Measurements from ENCODE around the gene SNPH.

The SNPH gene

GRCh38 chr20:1283522-1284510, 17.7 kb downstream of the SNPH start:
- no peaks in the 10 kb centered on the region for H3K36me3 ChIP-seq (ENCODE audit: control insufficient read depth, insufficient read depth, low read length)
- no peak overlapping the region for H3K9ac ChIP-seq (ENCODE audit: low read length)
- H3K4me3 ChIP-seq (ENCODE audit: low read length), result no peak overlapping the region
- no peaks in the 10 kb centered on the region for H3K27me3 ChIP-seq (ENCODE audit: control insufficient read depth, insufficient read depth, low read length)
- no peak overlapping the region for H3K27ac ChIP-seq (ENCODE audit: low read depth, low read length)
- no peaks in the 10 kb centered on the region for H3K4me1 ChIP-seq (ENCODE audit: control insufficient read depth, insufficient read depth, low read length)

GRCh38 chr20:1286267-1287024, 20.4 kb downstream of the SNPH start:
- no peaks in the 10 kb centered on the region for H3K36me3 ChIP-seq (ENCODE audit: control insufficient read depth, insufficient read depth, low read length)
- no peaks in the 10 kb centered on the region for H3K4me1 ChIP-seq (ENCODE audit: control insufficient read depth, insufficient read depth, low read length)
- no peaks in the 10 kb centered on the region for H3K27me3 ChIP-seq (ENCODE audit: control insufficient read depth, insufficient read depth, low read length)
- no peak overlapping the region for H3K9ac ChIP-seq (ENCODE audit: low read length)
- H3K4me3 ChIP-seq (ENCODE audit: low read length), result no peak overlapping the region
- H3K27ac ChIP-seq (ENCODE audit: low read depth, low read length), result no peak overlapping the region

- no peaks in the 10 kb centered on the region for H3K27me3 ChIP-seq (ENCODE audit: control insufficient read depth, insufficient read depth, low read length)
- H3K36me3 ChIP-seq (ENCODE audit: control insufficient read depth, insufficient read depth, low read length), result no peaks in the 10 kb centered on the region
- no peak overlapping the region for H3K9ac ChIP-seq (ENCODE audit: low read length)
- H3K4me3 ChIP-seq (ENCODE audit: low read length), result no peak overlapping the region
- H3K4me1 ChIP-seq (ENCODE audit: control insufficient read depth, insufficient read depth, low read length), result no peaks in the 10 kb centered on the region
- H3K27ac ChIP-seq (ENCODE audit: low read depth, low read length), result no peak overlapping the region
Measured at GRCh38 chr20:1287306-1287705, 21.2 kb downstream of the SNPH start.

GRCh38 chr20:1287787-1288569, 21.9 kb downstream of the SNPH start:
- Histone ChIP-seq H3K27ac (ENCODE audit: low read depth, low read length) (no peak overlapping the region), H3K36me3 (ENCODE audit: control insufficient read depth, insufficient read depth, low read length) (no peaks in the 10 kb centered on the region), H3K9ac (ENCODE audit: low read length) (no peak overlapping the region), H3K4me1 (ENCODE audit: control insufficient read depth, insufficient read depth, low read length) (no peaks in the 10 kb centered on the region), H3K27me3 (ENCODE audit: control insufficient read depth, insufficient read depth, low read length) (no peaks in the 10 kb centered on the region), H3K4me3 (ENCODE audit: low read length) (no peak overlapping the region)

- Histone ChIP-seq H3K36me3 (ENCODE audit: control insufficient read depth, insufficient read depth, low read length) (peaks cover 2% of the 10 kb centered on the region), H3K4me1 (ENCODE audit: control insufficient read depth, insufficient read depth, low read length) (no peaks in the 10 kb centered on the region), H3K9ac (ENCODE audit: low read length) (no peak overlapping the region), H3K27me3 (ENCODE audit: control insufficient read depth, insufficient read depth, low read length) (no peaks in the 10 kb centered on the region), H3K27ac (ENCODE audit: low read depth, low read length) (no peak overlapping the region), H3K4me3 (ENCODE audit: low read length) (no peak overlapping the region)
Measured at GRCh38 chr20:1291191-1291741, 25.2 kb downstream of the SNPH start.

- Histone ChIP-seq H3K9ac (ENCODE audit: low read length) (no peak overlapping the region), H3K27ac (ENCODE audit: low read depth, low read length) (no peak overlapping the region), H3K27me3 (ENCODE audit: control insufficient read depth, insufficient read depth, low read length) (no peaks in the 10 kb centered on the region), H3K4me1 (ENCODE audit: control insufficient read depth, insufficient read depth, low read length) (no peaks in the 10 kb centered on the region), H3K4me3 (ENCODE audit: low read length) (no peak overlapping the region), H3K36me3 (ENCODE audit: control insufficient read depth, insufficient read depth, low read length) (peaks cover 2% of the 10 kb centered on the region)
Measured at GRCh38 chr20:1292620-1293019, 26.5 kb downstream of the SNPH start.

GRCh38 chr20:1293641-1294379, 27.7 kb downstream of the SNPH start:
- no peak overlapping the region for H3K27ac ChIP-seq (ENCODE audit: low read depth, low read length)

GRCh38 chr20:1294497-1294896, 28.4 kb downstream of the SNPH start:
- Histone ChIP-seq H3K4me3 (ENCODE audit: low read length) (no peak overlapping the region), H3K4me1 (ENCODE audit: control insufficient read depth, insufficient read depth, low read length) (no peaks in the 10 kb centered on the region), H3K36me3 (ENCODE audit: control insufficient read depth, insufficient read depth, low read length) (peaks cover 2% of the 10 kb centered on the region), H3K27ac (ENCODE audit: low read depth, low read length) (no peak overlapping the region), H3K9ac (ENCODE audit: low read length) (no peak overlapping the region), H3K27me3 (ENCODE audit: control insufficient read depth, insufficient read depth, low read length) (no peaks in the 10 kb centered on the region)

More at GRCh38 chr20:1293641-1294379, 27.7 kb downstream of the SNPH start:
- Histone ChIP-seq H3K36me3 (ENCODE audit: control insufficient read depth, insufficient read depth, low read length) (peaks cover 2% of the 10 kb centered on the region), H3K9ac (ENCODE audit: low read length) (no peak overlapping the region), H3K4me1 (ENCODE audit: control insufficient read depth, insufficient read depth, low read length) (no peaks in the 10 kb centered on the region), H3K4me3 (ENCODE audit: low read length) (no peak overlapping the region), H3K27me3 (ENCODE audit: control insufficient read depth, insufficient read depth, low read length) (no peaks in the 10 kb centered on the region)

GRCh38 chr20:1295276-1295930, 29.3 kb downstream of the SNPH start:
- H3K27me3 ChIP-seq (ENCODE audit: control insufficient read depth, insufficient read depth, low read length), result no peaks in the 10 kb centered on the region
- no peaks in the 10 kb centered on the region for H3K4me1 ChIP-seq (ENCODE audit: control insufficient read depth, insufficient read depth, low read length)
- H3K4me3 ChIP-seq (ENCODE audit: low read length), result no peak overlapping the region
- no peak overlapping the region for H3K9ac ChIP-seq (ENCODE audit: low read length)
- no peak overlapping the region for H3K27ac ChIP-seq (ENCODE audit: low read depth, low read length)
- H3K36me3 ChIP-seq (ENCODE audit: control insufficient read depth, insufficient read depth, low read length), result peaks cover 2% of the 10 kb centered on the region

- Histone ChIP-seq H3K27me3 (ENCODE audit: control insufficient read depth, insufficient read depth, low read length) (no peaks in the 10 kb centered on the region), H3K4me1 (ENCODE audit: control insufficient read depth, insufficient read depth, low read length) (no peaks in the 10 kb centered on the region), H3K4me3 (ENCODE audit: low read length) (no peak overlapping the region), H3K36me3 (ENCODE audit: control insufficient read depth, insufficient read depth, low read length) (peaks cover 2% of the 10 kb centered on the region), H3K27ac (ENCODE audit: low read depth, low read length) (no peak overlapping the region), H3K9ac (ENCODE audit: low read length) (no peak overlapping the region)
Measured at GRCh38 chr20:1296117-1296610, 30.1 kb downstream of the SNPH start.

- H3K4me3 ChIP-seq (ENCODE audit: low read length), result no peak overlapping the region
- peaks cover 2% of the 10 kb centered on the region for H3K36me3 ChIP-seq (ENCODE audit: control insufficient read depth, insufficient read depth, low read length)
- H3K27me3 ChIP-seq (ENCODE audit: control insufficient read depth, insufficient read depth, low read length), result no peaks in the 10 kb centered on the region
- H3K4me1 ChIP-seq (ENCODE audit: control insufficient read depth, insufficient read depth, low read length), result no peaks in the 10 kb centered on the region
- H3K9ac ChIP-seq (ENCODE audit: low read length), result no peak overlapping the region
- H3K27ac ChIP-seq (ENCODE audit: low read depth, low read length), result no peak overlapping the region
Measured at GRCh38 chr20:1296922-1297321, 30.8 kb downstream of the SNPH start.

Measured in rectal smooth muscle tissue (tissue), 1 donor.